Karpas-422 (cell line): Measurements from ENCODE around the gene STRN3. TPM values are rescaled to one million over a fixed set of nuclear protein-coding genes. Genes with fewer than 3 reads are reported as not detected.

Experiments
- DNase-seq: peaks from one replicate; pipeline ENCODE4 v3.0.0-alpha.2; 2015
- H2AFZ ChIP-seq: fragments of 200-600 bp; sonication (generic); 2 replicates; pipeline ENCODE4 v1.6.1; 2014; ENCODE audit warnings: antibody characterized with exemption, low read length, mixed read lengths
- H3K27ac ChIP-seq: fragments of 200-600 bp; sonication (generic); 2 replicates; pipeline ENCODE4 v1.5.1; 2014; ENCODE audit warnings: mild to moderate bottlenecking, low read length, moderate library complexity
- H3K27me3 ChIP-seq: fragments of 200-600 bp; sonication (generic); 2 replicates; pipeline ENCODE4 v1.6.1; 2014; ENCODE audit warnings: low read length, mixed read lengths
- H3K36me3 ChIP-seq: fragments of 200-600 bp; sonication (generic); 2 replicates; pipeline ENCODE4 v1.6.1; 2014; ENCODE audit warnings: low read length, mixed read lengths; ENCODE audit not compliant: insufficient read depth
- H3K4me1 ChIP-seq: fragments of 200-600 bp; sonication (generic); 2 replicates; pipeline ENCODE4 v1.6.1; 2014; ENCODE audit warnings: mild to moderate bottlenecking, low read length, mixed read lengths
- H3K4me2 ChIP-seq: fragments of 200-600 bp; sonication (generic); 2 replicates; pipeline ENCODE4 v1.6.1; 2014; ENCODE audit warnings: low read length, low read depth, mild to moderate bottlenecking; ENCODE audit not compliant: poor library complexity, severe bottlenecking
- H3K4me3 ChIP-seq: fragments of 200-600 bp; sonication (generic); 2 replicates; pipeline ENCODE4 v1.5.1; 2014; ENCODE audit warnings: mild to moderate bottlenecking, antibody characterized with exemption, low read length, mixed read lengths
- H3K79me2 ChIP-seq: fragments of 200-600 bp; sonication (generic); 2 replicates; pipeline ENCODE4 v1.6.1; 2014; ENCODE audit warnings: mild to moderate bottlenecking, low read length, mixed read lengths
- H3K9ac ChIP-seq: fragments of 200-600 bp; sonication (generic); 2 replicates; pipeline ENCODE4 v1.6.0; 2014; ENCODE audit warnings: low read length
- H3K9me2 ChIP-seq: fragments of 200-600 bp; sonication (generic), shearing (Covaris generic); replicated peaks from 2 replicates; pipeline ENCODE4 v1.6.0; 2014; ENCODE audit warnings: mild to moderate bottlenecking, low read length, moderate library complexity; ENCODE audit not compliant: insufficient read depth
- H3K9me3 ChIP-seq: fragments of 300-700, 200-600 bp; sonication (generic); 2 replicates; pipeline ENCODE4 v1.6.1; 2014; ENCODE audit warnings: low read length, mixed read lengths
- H4K20me1 ChIP-seq: fragments of 200-600 bp; sonication (generic); 2 replicates; pipeline ENCODE4 v1.6.1; 2014; ENCODE audit warnings: mild to moderate bottlenecking, antibody characterized with exemption, low read length, low read depth; ENCODE audit not compliant: insufficient read depth
- small RNA-seq: library from RNA; depleted of rRNA; stranded (forward); fragments of <200 nt; gene quantifications from one replicate; pipeline ENCODE3, GENCODE V24; 2014
- total RNA-seq: library from RNA; depleted of rRNA; stranded (reverse); fragments of >200 nt; shearing (Covaris generic); gene quantifications from 2 replicates; pipeline ENCODE4 v1.2.3, GENCODE V29; 2014; ENCODE audit warnings: low replicate concordance; rRNA removed

The STRN3 gene
- total RNA-seq, 1 experiment from 2014 or later: 59.0 TPM

DNA sequence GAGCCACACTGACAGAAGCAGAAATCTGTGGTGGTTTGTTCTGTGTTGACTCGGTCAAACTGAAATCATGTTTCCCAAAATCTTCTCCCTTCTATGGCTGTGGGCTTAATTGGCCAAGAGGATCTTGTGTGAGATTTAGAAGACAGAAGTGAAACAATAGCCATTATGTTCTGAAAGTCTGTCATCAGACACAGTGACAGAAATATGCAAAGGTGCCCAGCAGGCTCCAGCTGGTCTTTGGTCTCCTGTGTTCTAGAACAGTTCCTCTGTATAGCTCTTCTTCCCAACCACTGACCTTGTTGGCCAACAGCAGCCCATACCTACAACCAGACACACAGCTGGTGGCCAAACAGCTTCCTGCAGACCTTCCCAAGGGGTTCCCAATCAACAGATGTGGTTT, 176.8 kb downstream of the STRN3 start:
- H3K79me2 ChIP-seq: no peaks in the 10 kb centered on the region
- H3K4me1 ChIP-seq: peaks cover 12% of the 10 kb centered on the region
- no peaks in the 10 kb centered on the region for H4K20me1 ChIP-seq
- H3K9me2 ChIP-seq: no peaks in the 10 kb centered on the region
- H3K27ac ChIP-seq: no peak overlapping the region
- no peak overlapping the region for H3K4me3 ChIP-seq
- no peaks in the 10 kb centered on the region for H3K36me3 ChIP-seq
- peak overlapping the region; percentile 2; the same call in 1 of the 2 replicates for H2AFZ ChIP-seq
- H3K4me2 ChIP-seq: peak overlapping the region; percentile 9
- H3K9me3 ChIP-seq: no peaks in the 10 kb centered on the region
- DNase-seq: no peak
- H3K27me3 ChIP-seq: no peaks in the 10 kb centered on the region
- H3K9ac ChIP-seq: no peak overlapping the region

GRCh38 chr14:30848449-30849240, 177.5 kb downstream of the STRN3 start:
- peak overlapping the region; percentile 2; the same call in 1 of the 2 replicates for H2AFZ ChIP-seq

More at GRCh38 chr14:30848449-30849240, 177.5 kb downstream of the STRN3 start:
- Histone ChIP-seq H3K27me3 (no peaks in the 10 kb centered on the region), H3K4me1 (peaks cover 12% of the 10 kb centered on the region), H3K27ac (no peak overlapping the region), H3K79me2 (no peaks in the 10 kb centered on the region), H3K9ac (no peak overlapping the region), H3K36me3 (no peaks in the 10 kb centered on the region), H4K20me1 (no peaks in the 10 kb centered on the region), H3K4me2 (peak overlapping the region; percentile 9), H3K4me3 (no peak overlapping the region), H3K9me3 (no peaks in the 10 kb centered on the region), H3K9me2 (no peaks in the 10 kb centered on the region)
- no peak for DNase-seq

Small RNAs within 50 kb of the gene (small RNA-seq; reads per million reads assigned to genes)
- gene HIGD1AP17: not detected
- 0.28 reads per million for gene MIR624

Other genes with a start within 250 kb of the STRN3 start
- 26.5 and 33.7 TPM in 2 replicates for gene COCH, start 151.8 kb downstream of the STRN3 start, total RNA-seq
- 7.8 and 10.2 TPM in 2 replicates for gene AP4S1, start 730 bp downstream of the STRN3 start, total RNA-seq
- 314 and 317 TPM in 2 replicates for gene HECTD1, start 181.4 kb upstream of the STRN3 start, total RNA-seq